ENCODE data around the gene RNF19B. TPM values are rescaled to one million over a fixed set of nuclear protein-coding genes. Genes with fewer than 3 reads are reported as not detected.
"Not testable (repeated sequence)": the region's sequence is repeated elsewhere in the genome, so short reads cannot be mapped to it uniquely, and the experiment has no call there.

The RNF19B gene
- total and polyA plus RNA-seq, 7 donors, result 10.4 to 32.5 (median 18.8) TPM

DNA sequence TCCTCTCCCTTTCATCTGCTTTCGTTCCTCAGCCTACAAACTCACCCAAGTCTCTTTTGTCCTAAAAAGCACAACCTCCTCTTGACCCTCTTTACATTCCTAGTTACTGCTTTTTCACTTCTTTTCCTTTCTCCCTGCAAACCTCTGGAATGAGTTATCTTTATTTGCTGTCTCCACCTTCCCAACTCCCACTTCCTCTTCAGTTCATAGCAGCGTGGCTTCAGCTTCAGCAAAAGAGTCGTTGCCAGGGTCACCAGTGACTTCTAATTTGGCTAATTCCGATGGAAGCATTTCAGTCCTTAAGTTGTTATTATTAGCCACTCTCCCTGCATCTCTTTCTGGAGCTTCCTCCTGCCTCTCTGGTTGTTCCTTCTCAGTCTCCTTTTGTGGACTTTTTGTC lies 57.2 kb downstream of the RNF19B start:
- Histone ChIP-seq H3K9me3 (no peaks in the 10 kb centered on the region), H3K4me1 (no peaks in the 10 kb centered on the region), H3K27ac (no peak overlapping the region), H3K36me3 (ENCODE audit: insufficient read depth in 1 of 2, low read depth in 1 of 2) (no peaks in the 10 kb centered on the region), H3K4me3 (no peak overlapping the region), H3K27me3 (ENCODE audit: insufficient read depth in 3 of 3, low read length in 2 of 3) (peaks cover 0 to 5% (median 0%) of the 10 kb centered on the region in 3 donors)
- no peak for DNase-seq
- intact Hi-C loops (cut with DNase I), result no loop called here
- 25 to 41% (median 35%) methylated on average over 4 of the region's 4 CpGs for WGBS, 3 donors
- TF ChIP-seq, protein P1, sequence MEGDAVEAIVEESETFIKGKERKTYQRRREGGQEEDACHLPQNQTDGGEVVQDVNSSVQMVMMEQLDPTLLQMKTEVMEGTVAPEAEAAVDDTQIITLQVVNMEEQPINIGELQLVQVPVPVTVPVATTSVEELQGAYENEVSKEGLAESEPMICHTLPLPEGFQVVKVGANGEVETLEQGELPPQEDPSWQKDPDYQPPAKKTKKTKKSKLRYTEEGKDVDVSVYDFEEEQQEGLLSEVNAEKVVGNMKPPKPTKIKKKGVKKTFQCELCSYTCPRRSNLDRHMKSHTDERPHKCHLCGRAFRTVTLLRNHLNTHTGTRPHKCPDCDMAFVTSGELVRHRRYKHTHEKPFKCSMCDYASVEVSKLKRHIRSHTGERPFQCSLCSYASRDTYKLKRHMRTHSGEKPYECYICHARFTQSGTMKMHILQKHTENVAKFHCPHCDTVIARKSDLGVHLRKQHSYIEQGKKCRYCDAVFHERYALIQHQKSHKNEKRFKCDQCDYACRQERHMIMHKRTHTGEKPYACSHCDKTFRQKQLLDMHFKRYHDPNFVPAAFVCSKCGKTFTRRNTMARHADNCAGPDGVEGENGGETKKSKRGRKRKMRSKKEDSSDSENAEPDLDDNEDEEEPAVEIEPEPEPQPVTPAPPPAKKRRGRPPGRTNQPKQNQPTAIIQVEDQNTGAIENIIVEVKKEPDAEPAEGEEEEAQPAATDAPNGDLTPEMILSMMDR (IDR thresholded peaks at IDR 0.05), result no peak
- no peak for ATAC-seq

DNA sequence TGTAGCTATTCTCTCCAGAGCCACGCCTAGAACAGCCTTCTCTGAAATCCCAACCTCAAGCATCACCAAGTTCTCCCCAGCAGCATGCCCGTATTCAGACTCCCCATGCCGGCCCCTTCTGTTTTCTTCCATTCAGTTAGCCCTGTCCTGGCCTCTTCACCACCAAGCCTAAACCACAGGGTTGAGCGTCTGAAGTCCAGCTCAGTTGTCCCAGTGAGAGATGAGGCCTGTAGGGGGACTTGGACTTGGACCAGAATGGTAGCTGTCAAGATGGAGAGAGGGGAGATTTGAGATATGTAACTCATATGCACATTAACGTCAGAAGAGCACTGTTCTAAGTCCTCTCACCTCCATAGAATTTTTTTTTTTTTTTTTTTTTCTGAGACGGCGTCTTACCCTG lies 58.0 kb downstream of the RNF19B start:
- ATAC-seq, result no peak
- WGBS, 3 donors, result 77 to 85% (median 82%) methylated on average over 7 of the region's 7 CpGs

DNA sequence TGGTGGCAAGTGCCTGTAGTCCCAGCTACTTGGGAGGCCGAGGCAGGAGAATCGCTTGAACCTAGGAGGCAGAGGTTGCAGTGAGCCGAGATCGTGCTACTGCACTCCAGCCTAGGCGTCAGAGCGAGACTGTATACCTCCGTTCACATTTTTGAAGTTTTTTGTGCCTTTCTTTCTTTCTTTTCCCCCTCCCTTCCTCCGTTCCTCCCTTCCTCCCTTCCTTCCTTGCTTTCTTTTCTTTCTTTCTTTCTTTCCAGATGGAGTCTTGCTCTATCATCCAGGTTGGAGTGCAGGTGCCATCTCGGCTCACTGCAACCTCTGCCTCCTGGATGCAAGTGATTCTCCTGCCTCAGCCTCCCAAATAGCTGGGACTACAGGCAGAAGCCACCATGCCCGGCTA lies 59.0 kb downstream of the RNF19B start:
- DNase-seq; H3K4me3 ChIP-seq; H3K27ac ChIP-seq; H3K36me3 ChIP-seq (ENCODE audit: insufficient read depth in 1 of 2, low read depth in 1 of 2); intact Hi-C loops (cut with DNase I); ATAC-seq; H3K4me1 ChIP-seq; H3K9me3 ChIP-seq: not testable (repeated sequence)
- 76 to 82% (median 78%) methylated on average over 10 of the region's 10 CpGs for WGBS, 3 donors
- peaks cover 0 to 13% (median 6%) of the 10 kb centered on the region in 3 donors for H3K27me3 ChIP-seq (ENCODE audit: insufficient read depth in 3 of 3, low read length in 2 of 3)

More for the DNA sequence above, 58.0 kb downstream of the RNF19B start:
- Histone ChIP-seq H3K9me3 (no peaks in the 10 kb centered on the region), H3K4me3 (no peak overlapping the region), H3K27ac (no peak overlapping the region), H3K27me3 (ENCODE audit: insufficient read depth in 3 of 3, low read length in 2 of 3) (peaks cover 0 to 10% (median under 1%) of the 10 kb centered on the region in 3 donors), H3K36me3 (ENCODE audit: insufficient read depth in 1 of 2, low read depth in 1 of 2) (no peaks in the 10 kb centered on the region), H3K4me1 (no peaks in the 10 kb centered on the region)
- TF ChIP-seq, protein P1 (IDR thresholded peaks at IDR 0.05), result no peak
- no peak for DNase-seq
- intact Hi-C loops (cut with DNase I), result no loop called here

DNA sequence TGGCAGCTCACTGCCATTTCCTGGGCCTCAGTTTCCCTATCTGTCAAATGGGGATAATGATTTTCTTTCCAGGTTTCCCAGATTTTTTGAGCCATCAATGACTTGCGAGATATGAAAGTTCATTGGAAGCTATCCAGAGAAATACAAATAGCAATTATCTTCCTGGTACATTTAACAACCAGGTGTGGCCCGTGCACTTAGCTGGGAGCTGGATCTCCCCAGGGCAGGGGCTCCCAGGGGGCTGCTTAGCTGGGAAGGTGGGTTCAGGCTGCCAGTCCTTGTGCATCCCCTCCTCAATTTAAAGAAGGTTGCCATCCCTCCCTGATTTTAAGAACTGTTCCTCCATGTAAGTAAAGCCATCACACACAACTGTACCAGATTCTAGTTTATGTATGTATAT lies 59.8 kb downstream of the RNF19B start:
- H3K9me3 ChIP-seq, result no peaks in the 10 kb centered on the region
- 40 to 53% (median 42%) methylated on average over 2 of the region's 2 CpGs for WGBS, 3 donors
- ATAC-seq, result no peak
- intact Hi-C loops (cut with DNase I), result no loop called here
- H3K4me3 ChIP-seq, result no peak overlapping the region
- no peaks in the 10 kb centered on the region for H3K4me1 ChIP-seq
- peaks cover 0 to 13% (median 7%) of the 10 kb centered on the region in 3 donors for H3K27me3 ChIP-seq (ENCODE audit: insufficient read depth in 3 of 3, low read length in 2 of 3)
- TF ChIP-seq, protein P1 (IDR thresholded peaks at IDR 0.05), result no peak
- no peak overlapping the region for H3K27ac ChIP-seq
- no peaks in the 10 kb centered on the region for H3K36me3 ChIP-seq (ENCODE audit: insufficient read depth in 1 of 2, low read depth in 1 of 2)
- DNase-seq, result no peak

DNA sequence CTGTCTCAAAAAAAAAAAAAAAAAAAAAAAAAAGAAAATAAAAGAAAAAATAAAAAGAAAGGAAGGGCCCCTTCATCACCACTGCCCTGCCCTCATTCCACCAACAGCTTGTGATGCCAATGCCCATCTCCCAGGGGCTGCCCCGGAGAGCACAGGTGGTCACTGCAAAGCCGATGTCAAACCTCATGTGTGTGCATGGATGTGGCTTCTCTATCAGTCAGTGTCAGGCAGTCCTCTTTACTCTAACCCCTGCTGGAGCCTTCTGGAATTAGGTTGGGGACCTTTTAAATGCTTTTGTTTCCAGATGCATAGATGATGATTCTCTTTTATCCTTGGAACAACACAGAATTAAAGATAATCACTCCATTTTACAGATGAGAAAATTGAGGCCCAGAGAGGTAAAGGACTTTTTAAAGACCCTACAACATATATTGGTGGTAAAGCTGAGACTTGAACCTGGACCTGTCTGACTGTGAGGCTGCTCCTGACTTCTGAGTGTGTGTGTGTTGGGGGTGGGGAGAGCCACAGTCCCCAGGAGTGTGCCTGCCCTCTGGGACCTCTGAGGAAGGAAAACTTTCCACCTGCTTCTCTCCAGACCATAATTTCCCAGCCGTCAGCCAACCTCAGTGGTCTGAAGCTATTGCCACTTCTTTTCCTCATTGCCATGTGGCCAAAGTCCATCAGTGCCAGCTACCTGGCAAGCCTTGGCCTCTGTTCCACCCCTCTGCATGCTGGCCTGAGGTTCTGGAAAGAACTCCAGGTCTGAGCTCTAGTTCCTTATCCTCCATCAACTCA lies 60.4 kb downstream of the RNF19B start:
- no peaks in the 10 kb centered on the region for H3K4me1 ChIP-seq
- H3K4me3 ChIP-seq, result no peak overlapping the region
- H3K27me3 ChIP-seq (ENCODE audit: insufficient read depth in 3 of 3, low read length in 2 of 3), result peaks cover 0 to 13% (median 7%) of the 10 kb centered on the region in 3 donors
- WGBS, 3 donors, result 56 to 65% (median 59%) methylated on average over 3 of the region's 3 CpGs
- DNase-seq, result no peak
- intact Hi-C loops (cut with DNase I), result no loop called here
- H3K9me3 ChIP-seq, result no peaks in the 10 kb centered on the region
- H3K27ac ChIP-seq, result no peak overlapping the region
- TF ChIP-seq, protein P1 (IDR thresholded peaks at IDR 0.05), result no peak
- H3K36me3 ChIP-seq (ENCODE audit: insufficient read depth in 1 of 2, low read depth in 1 of 2), result no peaks in the 10 kb centered on the region
- no peak for ATAC-seq

Data from psoas muscle (tissue), 8 donors.